ENCODE measurements around the gene SLC31A1. TPM values are rescaled to one million over a fixed set of nuclear protein-coding genes. Genes with fewer than 3 reads are reported as not detected.

The SLC31A1 gene
- total and polyA plus RNA-seq, 2 of the 13 experiments (the other 11 are each of a cell fraction or from before 2014, with no cell fraction given), result 62.9 to 70.0 TPM

- ChIA-PET CTCF (ENCODE audit: low intra/inter-chr PET ratio, low total read pairs) (no interaction called here), POLR2A (no interaction called here)
- no peak overlapping the region for H3K4me2 ChIP-seq (ENCODE audit: low read depth, low read length)
- H3K9ac ChIP-seq (ENCODE audit: insufficient read depth, low read depth, low read length), result no peak overlapping the region
- H3K79me2 ChIP-seq (ENCODE audit: insufficient read depth, low read length), result no peaks in the 10 kb centered on the region
- H4K20me1 ChIP-seq (ENCODE audit: insufficient read depth, low read length), result no peaks in the 10 kb centered on the region
- peaks cover 28 to 76% of the 10 kb centered on the region in 2 experiments for H3K36me3 ChIP-seq (replicated peaks in 1 of 2; ENCODE audit: control insufficient read depth in 1 of 2, insufficient read depth in 2 of 2, low read length in 2 of 2)
- ATAC-seq, result no peak
- no peak overlapping the region for H2AFZ ChIP-seq (ENCODE audit: low read length)
- BruUV-seq (replicated peaks), result no TSS peak
- DNase-seq (ENCODE audit: low spot score), result no peak
- H3K9me3 ChIP-seq (ENCODE audit: low read length), result no peaks in the 10 kb centered on the region
- TF ChIP-seq ZBTB21 (CRISPR knock-in tag; IDR thresholded peaks at IDR 0.05) (no peak), NFAT5 (CRISPR knock-in tag; IDR thresholded peaks at IDR 0.05) (no peak)
- H3K27me3 ChIP-seq (ENCODE audit: control insufficient read depth in 1 of 2, insufficient read depth in 2 of 2, low read length in 2 of 2), result no peaks in the 10 kb centered on the region
- WGBS (ENCODE audit: low lambda C conversion rate), result 94% methylated on average over 6 of the region's 6 CpGs
- H3K4me3 ChIP-seq (replicated peaks in 1 of 3; ENCODE audit: insufficient read depth in 1 of 3, low read depth in 2 of 3, low read length in 3 of 3), result no peak overlapping the region
- H3K27ac ChIP-seq (ENCODE audit: extremely low read length, insufficient read depth, low read length), result no peak overlapping the region
- no peaks in the 10 kb centered on the region for H3K4me1 ChIP-seq (ENCODE audit: insufficient read depth, low read length)
- FAIRE-seq, result no peak
- in situ Hi-C loops (cut with HindIII; ENCODE audit: extremely low pct_ligation_motif_present, low pct_unique_long_range_greater_than_20kb) (no loop called here), intact Hi-C loops (cut with micrococcal nuclease; ENCODE audit: unreplicated experiment) (no loop called here)
Observed at GRCh38 chr9:113290052-113290607, 68.8 kb downstream of the SLC31A1 start.

Measured in HepG2 (cell line).